Measurements from ENCODE around the gene CALCB.
"Not testable (repeated sequence)": the region's sequence is repeated elsewhere in the genome, so short reads cannot be mapped to it uniquely, and the experiment has no call there.

Gene CALCB

DNA sequence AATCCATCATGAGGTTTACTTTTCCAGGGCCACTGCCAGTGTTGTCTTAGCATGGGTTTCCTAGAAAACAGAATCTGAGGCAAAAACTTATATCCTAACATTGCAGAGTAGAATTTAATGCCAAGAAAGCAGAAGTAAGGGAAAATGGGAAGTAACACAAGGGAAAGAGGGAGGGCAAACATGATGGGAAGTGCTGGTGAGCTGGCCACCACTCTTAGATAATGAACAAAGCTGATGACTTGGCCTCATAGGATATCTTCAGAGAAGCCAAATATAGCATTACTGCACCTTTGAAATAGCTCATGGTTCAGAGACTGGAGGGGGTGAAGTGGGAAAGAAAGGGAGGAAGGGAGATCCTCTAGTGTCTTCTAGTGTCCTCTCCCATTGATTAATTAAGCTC lies 24.8 kb upstream of the CALCB start:
- H3K9ac ChIP-seq (ENCODE audit: low read length) = no peak overlapping the region
- no peaks in the 10 kb centered on the region for H3K36me3 ChIP-seq (ENCODE audit: control insufficient read depth, insufficient read depth, low read length, severe bottlenecking)
- H3K4me3 ChIP-seq (ENCODE audit: low read length) = no peak overlapping the region
- peaks cover 8% of the 10 kb centered on the region for H3K4me1 ChIP-seq (ENCODE audit: control insufficient read depth, insufficient read depth, low read length)
- no peaks in the 10 kb centered on the region for H3K9me3 ChIP-seq (ENCODE audit: control insufficient read depth, low read length)
- DNase-seq (ENCODE audit: low read depth) = no peak
- no peaks in the 10 kb centered on the region for H3K27me3 ChIP-seq (replicated peaks; ENCODE audit: control insufficient read depth, insufficient read depth, low read length)

DNA sequence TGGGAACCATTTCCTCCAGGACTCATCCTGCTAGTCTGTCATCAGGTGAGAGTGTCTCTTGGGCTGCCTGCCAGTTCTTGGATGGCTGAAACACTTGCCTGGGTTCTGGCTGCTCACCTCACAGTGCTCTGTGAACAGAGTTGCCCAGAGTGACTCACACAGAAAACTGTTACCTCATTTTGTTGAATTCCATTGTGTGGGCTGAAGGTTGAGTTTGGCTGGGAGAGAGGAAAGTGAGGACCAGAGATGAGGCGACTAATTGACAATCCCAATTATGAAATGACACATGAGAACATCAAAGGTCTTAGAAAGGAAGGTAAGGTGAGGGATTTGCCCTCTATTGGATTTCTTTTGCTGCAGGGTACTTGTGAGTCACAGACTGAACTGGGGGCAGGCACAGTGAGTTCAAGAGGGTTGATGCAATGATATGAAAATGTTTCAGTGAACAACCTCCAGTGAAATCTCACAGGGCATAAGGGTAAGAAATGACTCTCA lies 20.2 kb upstream of the CALCB start:
- Histone ChIP-seq H3K36me3 (ENCODE audit: control insufficient read depth, insufficient read depth, low read length, severe bottlenecking) (no peaks in the 10 kb centered on the region), H3K9ac (ENCODE audit: low read length) (no peak overlapping the region), H3K27me3 (replicated peaks; ENCODE audit: control insufficient read depth, insufficient read depth, low read length) (peaks cover 13% of the 10 kb centered on the region), H3K9me3 (ENCODE audit: control insufficient read depth, low read length) (no peaks in the 10 kb centered on the region), H3K4me3 (ENCODE audit: low read length) (no peak overlapping the region), H3K4me1 (ENCODE audit: control insufficient read depth, insufficient read depth, low read length) (peaks cover 10% of the 10 kb centered on the region)
- peak; percentile 19 for DNase-seq (ENCODE audit: low read depth)

DNA sequence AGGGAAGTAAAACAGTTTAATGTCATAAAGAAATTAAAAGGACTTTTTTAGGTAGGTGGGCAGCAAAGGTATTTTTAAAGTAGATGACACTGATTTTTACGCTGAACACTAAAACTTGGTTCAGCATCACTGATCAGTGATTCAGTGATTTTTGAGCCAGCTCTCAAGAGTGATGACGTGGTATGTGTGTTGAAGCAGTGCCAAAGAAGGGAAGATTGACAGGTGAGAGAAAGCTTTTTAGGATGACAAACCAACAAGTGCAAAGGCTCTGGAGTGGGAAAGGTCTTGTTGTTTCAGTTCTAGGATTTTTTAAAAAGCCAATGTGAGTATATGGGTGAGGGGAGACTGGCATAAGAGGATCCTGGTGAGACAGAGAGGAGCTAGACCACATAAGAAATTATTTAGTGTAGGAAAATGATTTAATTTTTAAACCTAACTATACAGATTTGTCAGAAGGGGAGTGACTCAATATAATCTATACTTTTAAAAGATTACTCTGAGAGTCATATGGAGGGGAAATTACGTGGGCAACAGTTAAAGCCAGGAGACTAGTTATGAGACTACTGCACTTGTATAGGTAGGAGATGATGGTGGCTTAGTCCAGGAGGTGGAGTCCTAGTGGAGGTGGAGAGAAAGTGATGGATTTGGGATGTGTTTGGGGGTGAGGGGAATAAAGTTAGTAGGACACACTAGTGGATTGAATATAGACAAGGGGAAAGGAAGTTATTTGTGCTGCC lies 17.6 kb upstream of the CALCB start:
- no peak overlapping the region for H3K4me3 ChIP-seq (ENCODE audit: low read length)
- no peaks in the 10 kb centered on the region for H3K9me3 ChIP-seq (ENCODE audit: control insufficient read depth, low read length)
- peaks cover 13% of the 10 kb centered on the region for H3K27me3 ChIP-seq (replicated peaks; ENCODE audit: control insufficient read depth, insufficient read depth, low read length)
- no peak for DNase-seq (ENCODE audit: low read depth)
- H3K36me3 ChIP-seq (ENCODE audit: control insufficient read depth, insufficient read depth, low read length, severe bottlenecking) = no peaks in the 10 kb centered on the region
- H3K4me1 ChIP-seq (ENCODE audit: control insufficient read depth, insufficient read depth, low read length) = peaks cover 10% of the 10 kb centered on the region
- H3K9ac ChIP-seq (ENCODE audit: low read length) = no peak overlapping the region

DNA sequence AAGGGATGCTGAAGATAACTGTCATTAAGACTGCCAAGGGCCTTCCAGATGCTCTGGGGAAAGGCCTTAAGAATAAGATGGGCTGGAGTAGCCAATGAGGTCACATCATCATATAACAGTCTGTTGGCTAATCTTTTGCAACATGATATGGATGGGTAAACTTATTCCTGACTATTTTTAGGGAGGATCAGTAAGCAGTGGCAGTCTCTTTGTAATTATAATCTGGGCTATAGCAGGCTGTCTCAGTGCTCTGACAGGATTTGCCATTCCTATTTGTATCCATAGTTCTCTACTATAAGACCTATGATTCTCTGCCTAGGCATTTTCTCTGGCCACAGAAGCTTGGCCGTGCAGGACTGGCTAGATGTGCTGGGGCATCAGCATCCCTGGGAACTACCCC lies 16.1 kb upstream of the CALCB start:
- H3K4me1 ChIP-seq (ENCODE audit: control insufficient read depth, insufficient read depth, low read length) = peaks cover 10% of the 10 kb centered on the region
- no peak for DNase-seq (ENCODE audit: low read depth)
- no peaks in the 10 kb centered on the region for H3K36me3 ChIP-seq (ENCODE audit: control insufficient read depth, insufficient read depth, low read length, severe bottlenecking)
- peaks cover 16% of the 10 kb centered on the region for H3K27me3 ChIP-seq (replicated peaks; ENCODE audit: control insufficient read depth, insufficient read depth, low read length)
- H3K9me3 ChIP-seq (ENCODE audit: control insufficient read depth, low read length) = no peaks in the 10 kb centered on the region
- H3K9ac ChIP-seq (ENCODE audit: low read length) = no peak overlapping the region
- H3K4me3 ChIP-seq (ENCODE audit: low read length) = no peak overlapping the region

DNA sequence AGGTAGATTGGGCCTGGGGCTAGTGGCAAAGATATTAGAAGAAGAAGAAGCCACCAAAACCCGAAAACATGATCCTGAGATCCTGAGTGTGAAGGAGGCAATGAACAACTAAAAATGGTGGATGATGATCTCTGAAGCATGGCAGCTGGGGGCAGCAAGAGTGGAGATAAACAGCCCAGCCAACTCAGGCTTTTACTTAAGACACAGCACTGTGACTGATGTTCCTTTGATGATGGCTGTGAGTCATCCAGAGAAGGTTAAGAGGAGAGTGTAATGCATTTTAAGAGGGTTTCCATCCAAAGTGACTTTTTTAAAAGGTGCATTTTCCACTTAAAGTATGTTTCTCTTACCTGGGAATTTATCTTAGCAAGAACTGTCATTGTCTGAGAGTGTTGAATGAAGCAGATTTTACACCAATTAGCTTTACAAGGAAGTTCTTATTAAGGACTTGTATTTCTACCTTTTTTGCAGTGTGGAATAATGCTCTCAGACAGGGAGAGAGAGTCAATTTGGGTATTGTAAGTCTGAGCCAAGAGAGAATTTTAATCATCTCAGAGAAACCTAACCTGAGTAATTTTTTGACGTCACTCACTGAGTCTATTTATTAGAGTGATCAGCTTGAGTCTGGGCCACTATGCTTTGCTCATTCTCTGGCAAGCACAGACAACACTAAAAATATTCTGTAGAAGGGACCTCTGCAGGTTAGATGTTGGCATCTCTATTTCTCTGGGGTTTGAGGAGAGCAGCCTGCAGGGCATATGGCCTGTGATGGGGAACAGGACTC lies 14.1 kb upstream of the CALCB start:
- H3K4me3 ChIP-seq (ENCODE audit: low read length) = no peak overlapping the region
- peaks cover 20% of the 10 kb centered on the region for H3K27me3 ChIP-seq (replicated peaks; ENCODE audit: control insufficient read depth, insufficient read depth, low read length)
- H3K9me3 ChIP-seq (ENCODE audit: control insufficient read depth, low read length) = peaks cover 3% of the 10 kb centered on the region
- H3K4me1 ChIP-seq (ENCODE audit: control insufficient read depth, insufficient read depth, low read length) = no peaks in the 10 kb centered on the region
- H3K36me3 ChIP-seq (ENCODE audit: control insufficient read depth, insufficient read depth, low read length, severe bottlenecking) = no peaks in the 10 kb centered on the region
- DNase-seq (ENCODE audit: low read depth) = no peak
- no peak overlapping the region for H3K9ac ChIP-seq (ENCODE audit: low read length)

DNA sequence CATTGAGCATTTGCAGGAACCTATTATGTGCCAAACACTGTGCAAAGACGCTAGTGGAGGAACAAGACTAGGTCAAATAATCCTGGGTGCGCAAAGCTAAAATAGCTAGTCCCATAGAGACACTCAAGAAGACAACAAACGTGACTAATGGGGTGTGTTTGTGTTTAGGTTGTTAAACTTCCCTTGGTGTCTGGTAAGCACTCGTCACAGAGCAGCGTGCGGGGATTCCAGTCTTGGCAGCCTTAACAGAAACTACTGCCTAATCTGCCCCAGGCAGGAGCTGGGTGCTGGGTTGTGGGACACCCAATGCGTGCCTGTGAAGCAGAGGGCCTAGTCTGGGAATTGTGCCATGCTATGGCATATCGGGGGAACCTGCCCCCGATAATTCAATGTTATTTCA lies 10.8 kb upstream of the CALCB start:
- Histone ChIP-seq H3K4me1 (ENCODE audit: control insufficient read depth, insufficient read depth, low read length) (no peaks in the 10 kb centered on the region), H3K27me3 (replicated peaks; ENCODE audit: control insufficient read depth, insufficient read depth, low read length) (peaks cover 8% of the 10 kb centered on the region), H3K9me3 (ENCODE audit: control insufficient read depth, low read length) (peaks cover 3% of the 10 kb centered on the region), H3K9ac (ENCODE audit: low read length) (no peak overlapping the region), H3K36me3 (ENCODE audit: control insufficient read depth, insufficient read depth, low read length, severe bottlenecking) (no peaks in the 10 kb centered on the region), H3K4me3 (ENCODE audit: low read length) (no peak overlapping the region)
- DNase-seq (ENCODE audit: low read depth) = no peak

DNA sequence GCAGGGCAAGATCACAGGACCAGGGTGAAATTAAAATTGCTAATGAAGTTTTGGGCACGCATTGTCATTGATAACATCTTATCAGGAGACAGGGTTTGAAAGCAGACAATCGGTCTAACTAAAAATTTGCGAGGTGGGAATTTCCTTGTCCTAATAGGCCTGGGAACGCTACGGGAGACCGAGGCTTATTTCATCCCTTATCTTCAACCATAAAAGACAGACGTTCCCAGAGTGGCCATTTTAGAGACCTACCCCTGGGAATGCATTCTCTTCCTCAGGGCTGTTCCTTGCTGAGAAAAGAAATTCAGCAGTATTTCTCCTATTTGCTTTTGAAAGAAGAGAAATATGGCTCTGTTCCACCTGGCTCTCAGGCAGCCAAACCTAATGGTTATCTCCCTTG lies 3.6 kb upstream of the CALCB start:
- Histone ChIP-seq H3K9me3 (ENCODE audit: control insufficient read depth, low read length) (peaks cover 10% of the 10 kb centered on the region), H3K27me3 (replicated peaks; ENCODE audit: control insufficient read depth, insufficient read depth, low read length) (peaks cover 26% of the 10 kb centered on the region)
- DNase-seq (ENCODE audit: low read depth); H3K36me3 ChIP-seq (ENCODE audit: control insufficient read depth, insufficient read depth, low read length, severe bottlenecking); H3K9ac ChIP-seq (ENCODE audit: low read length); H3K4me1 ChIP-seq (ENCODE audit: control insufficient read depth, insufficient read depth, low read length); H3K4me3 ChIP-seq (ENCODE audit: low read length): not testable (repeated sequence)

DNA sequence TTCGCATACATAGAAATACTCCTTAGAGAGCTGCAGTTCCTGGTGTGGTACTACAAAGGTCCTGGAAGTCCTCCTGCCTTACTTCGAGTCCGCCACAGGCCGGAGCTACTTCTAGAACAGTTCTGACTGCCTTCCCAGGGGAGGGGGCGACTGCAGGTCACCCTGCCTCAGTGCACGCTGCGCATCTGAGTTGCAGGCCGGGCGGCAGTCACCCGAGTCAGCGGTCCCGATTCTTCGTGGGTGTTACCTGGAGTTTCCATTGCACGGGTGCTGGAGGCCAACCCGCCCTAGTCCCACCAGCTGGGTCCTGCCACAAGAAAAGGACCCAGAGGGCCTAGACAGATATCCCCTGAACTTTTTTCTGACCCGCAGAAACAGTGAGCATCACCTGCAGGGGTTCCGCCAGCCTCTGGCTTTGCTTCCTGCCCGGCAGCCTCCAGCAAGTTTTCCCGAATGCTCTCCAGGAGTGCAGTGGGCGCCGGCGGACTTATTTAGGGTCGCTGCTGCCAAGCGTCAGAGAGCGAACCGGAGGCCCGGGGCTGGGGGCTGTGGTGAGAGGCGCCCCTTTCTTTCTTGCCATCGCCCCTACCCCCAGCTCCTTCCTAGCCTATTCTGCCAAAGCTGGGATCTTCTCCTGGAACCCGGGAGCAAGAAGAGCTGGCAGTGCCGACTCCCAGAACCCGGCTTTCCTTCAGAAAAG lies 1.7 kb upstream of the CALCB start:
- Histone ChIP-seq H3K36me3 (ENCODE audit: control insufficient read depth, insufficient read depth, low read length, severe bottlenecking) (no peaks in the 10 kb centered on the region), H3K4me3 (ENCODE audit: low read length) (no peak overlapping the region), H3K27me3 (replicated peaks; ENCODE audit: control insufficient read depth, insufficient read depth, low read length) (peaks cover 39% of the 10 kb centered on the region), H3K9ac (ENCODE audit: low read length) (no peak overlapping the region), H3K4me1 (ENCODE audit: control insufficient read depth, insufficient read depth, low read length) (peaks cover 5% of the 10 kb centered on the region), H3K9me3 (ENCODE audit: control insufficient read depth, low read length) (peaks cover 10% of the 10 kb centered on the region)
- DNase-seq (ENCODE audit: low read depth) = no peak

DNA sequence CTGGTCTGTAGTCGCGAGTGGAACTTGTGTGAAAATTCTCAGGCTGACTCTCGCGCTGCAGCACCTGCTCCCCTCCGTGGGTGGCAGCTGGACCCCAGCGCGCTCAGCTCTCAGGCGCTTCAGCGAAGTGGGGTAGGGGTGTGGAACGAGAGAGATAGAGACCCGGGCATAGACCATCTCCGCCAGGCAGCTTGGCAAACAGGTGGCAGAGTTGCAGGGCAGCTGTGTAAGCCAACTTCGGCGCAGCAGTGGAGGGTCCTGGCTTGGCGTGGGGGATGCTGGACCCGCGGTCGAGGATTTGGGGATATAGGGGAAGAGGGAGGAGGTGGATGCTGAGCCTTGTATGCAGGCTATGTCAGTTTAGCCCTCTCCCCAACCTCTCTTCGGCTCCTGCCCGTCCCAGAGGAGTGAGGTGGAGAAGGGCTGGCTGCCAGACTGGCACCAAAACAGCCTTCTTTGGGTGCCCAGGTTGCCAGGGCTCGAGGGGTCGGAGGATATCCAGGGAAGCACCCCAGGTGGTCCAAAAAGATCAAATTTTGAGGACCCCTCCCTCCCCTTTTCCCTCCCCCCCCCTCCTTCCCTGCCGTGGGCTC lies 746 bp upstream of the CALCB start:
- no peaks in the 10 kb centered on the region for H3K36me3 ChIP-seq (ENCODE audit: control insufficient read depth, insufficient read depth, low read length, severe bottlenecking)
- peaks cover 10% of the 10 kb centered on the region for H3K9me3 ChIP-seq (ENCODE audit: control insufficient read depth, low read length)
- DNase-seq (ENCODE audit: low read depth) = no peak
- no peak overlapping the region for H3K9ac ChIP-seq (ENCODE audit: low read length)
- peaks cover 44% of the 10 kb centered on the region for H3K27me3 ChIP-seq (replicated peaks; ENCODE audit: control insufficient read depth, insufficient read depth, low read length)
- H3K4me3 ChIP-seq (ENCODE audit: low read length) = no peak overlapping the region
- peaks cover 5% of the 10 kb centered on the region for H3K4me1 ChIP-seq (ENCODE audit: control insufficient read depth, insufficient read depth, low read length)

DNA sequence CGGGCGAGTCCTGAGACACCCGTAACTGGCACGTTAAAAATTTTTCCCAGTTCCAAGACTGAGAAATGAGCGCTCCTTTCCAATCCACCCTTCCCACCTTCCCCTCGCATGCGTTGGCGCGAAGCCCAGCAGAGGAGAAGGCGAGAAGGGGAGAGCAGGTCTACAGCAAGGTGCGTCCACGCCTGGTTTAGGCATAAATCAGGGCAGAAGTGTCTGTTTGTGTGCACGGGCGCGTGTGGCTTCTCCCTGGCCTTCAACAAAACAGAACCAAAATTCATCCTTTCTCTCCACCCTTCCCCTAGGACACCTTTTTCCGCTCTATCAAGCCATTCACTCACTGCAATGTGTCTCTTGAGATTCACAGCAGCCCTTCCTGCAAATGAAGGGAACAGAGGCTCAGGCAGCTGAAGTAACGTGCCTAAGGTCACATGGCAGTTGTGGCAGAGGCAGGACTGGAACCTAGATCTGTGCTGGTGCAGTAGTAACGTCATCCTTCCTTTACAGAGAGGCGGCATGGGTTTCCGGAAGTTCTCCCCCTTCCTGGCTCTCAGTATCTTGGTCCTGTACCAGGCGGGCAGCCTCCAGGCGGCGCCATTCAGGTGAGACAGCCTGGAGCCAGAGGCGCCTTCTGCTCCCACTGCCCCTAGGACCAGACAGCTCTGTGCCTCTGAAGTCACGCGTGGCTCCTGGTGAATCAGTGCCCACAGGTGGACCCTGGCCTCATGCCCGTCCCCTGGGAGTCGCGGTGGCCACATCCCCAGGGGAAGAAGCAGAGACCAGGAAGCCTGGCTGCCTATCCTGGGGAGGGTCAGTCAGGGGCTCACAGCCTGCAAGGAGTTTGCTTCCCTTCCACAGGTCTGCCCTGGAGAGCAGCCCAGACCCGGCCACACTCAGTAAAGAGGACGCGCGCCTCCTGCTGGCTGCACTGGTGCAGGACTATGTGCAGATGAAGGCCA lies 1.1 kb downstream of the CALCB start:
- Histone ChIP-seq H3K36me3 (ENCODE audit: control insufficient read depth, insufficient read depth, low read length, severe bottlenecking) (no peaks in the 10 kb centered on the region), H3K27me3 (replicated peaks; ENCODE audit: control insufficient read depth, insufficient read depth, low read length) (peaks cover 55% of the 10 kb centered on the region), H3K4me1 (ENCODE audit: control insufficient read depth, insufficient read depth, low read length) (peaks cover 5% of the 10 kb centered on the region), H3K9ac (ENCODE audit: low read length) (no peak overlapping the region), H3K9me3 (ENCODE audit: control insufficient read depth, low read length) (peaks cover 3% of the 10 kb centered on the region), H3K4me3 (ENCODE audit: low read length) (no peak overlapping the region)
- peak; percentile 80 for DNase-seq (ENCODE audit: low read depth)

Data from adipocyte (in vitro differentiated cells).